ENCODE results near the gene KCNH5.

Gene KCNH5

GRCh38 chr14:62709773-62710172 lies 335.5 kb downstream of the KCNH5 start:
- no peaks in the 10 kb centered on the region for H3K4me1 Mint-ChIP-seq
- DNase-seq (ENCODE audit: low spot score in 2 of 2) (no peak), ATAC-seq (replicated peaks; ENCODE audit: extremely low read depth, poor library complexity, severe bottlenecking) (no peak)
- H3K9me3 Mint-ChIP-seq, result peaks cover 4% of the 10 kb centered on the region
- H3K36me3 Mint-ChIP-seq (ENCODE audit: insufficient read depth), result no peaks in the 10 kb centered on the region
- H3K4me3 Mint-ChIP-seq, result no peak overlapping the region
- H3K27ac Mint-ChIP-seq (ENCODE audit: low read depth), result no peak overlapping the region
- no peaks in the 10 kb centered on the region for H3K27me3 Mint-ChIP-seq

DNA sequence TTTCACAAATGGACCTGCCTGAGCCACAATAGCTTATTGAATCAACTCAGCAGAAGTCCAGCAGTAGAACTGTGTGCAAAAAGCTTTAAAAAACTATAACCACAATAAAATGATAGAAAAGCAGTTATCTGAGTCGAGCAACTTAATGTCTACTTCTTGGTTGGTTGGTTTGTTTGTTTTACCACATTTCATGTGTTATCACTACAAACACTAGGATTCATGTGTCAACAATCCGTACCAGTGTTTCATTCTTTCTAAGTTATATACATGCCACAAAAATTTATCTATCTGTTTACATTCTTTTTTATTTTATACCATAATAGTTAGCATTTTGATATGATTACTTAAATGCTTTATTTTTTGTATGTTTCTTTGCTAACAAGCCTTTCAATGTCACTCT lies 339.0 kb downstream of the KCNH5 start:
- Mint-ChIP-seq H3K27ac (ENCODE audit: low read depth) (no peak overlapping the region), H3K4me3 (no peak overlapping the region), H3K27me3 (no peaks in the 10 kb centered on the region), H3K4me1 (no peaks in the 10 kb centered on the region), H3K36me3 (ENCODE audit: insufficient read depth) (no peaks in the 10 kb centered on the region), H3K9me3 (peaks cover 11% of the 10 kb centered on the region)
- ATAC-seq (replicated peaks; ENCODE audit: extremely low read depth, poor library complexity, severe bottlenecking) (no peak), DNase-seq (ENCODE audit: low spot score in 2 of 2) (no peak)

- peaks cover 2% of the 10 kb centered on the region for H3K36me3 Mint-ChIP-seq (ENCODE audit: insufficient read depth)
- no peak for DNase-seq (ENCODE audit: low spot score in 2 of 2)
- ATAC-seq (replicated peaks; ENCODE audit: extremely low read depth, poor library complexity, severe bottlenecking), result no peak
- no peaks in the 10 kb centered on the region for H3K4me1 Mint-ChIP-seq
- no peaks in the 10 kb centered on the region for H3K9me3 Mint-ChIP-seq
- H3K4me3 Mint-ChIP-seq, result no peak overlapping the region
- no peak overlapping the region for H3K27ac Mint-ChIP-seq (ENCODE audit: low read depth)
- H3K27me3 Mint-ChIP-seq, result no peaks in the 10 kb centered on the region
Observed at GRCh38 chr14:62697461-62697860, 347.8 kb downstream of the KCNH5 start.

DNA sequence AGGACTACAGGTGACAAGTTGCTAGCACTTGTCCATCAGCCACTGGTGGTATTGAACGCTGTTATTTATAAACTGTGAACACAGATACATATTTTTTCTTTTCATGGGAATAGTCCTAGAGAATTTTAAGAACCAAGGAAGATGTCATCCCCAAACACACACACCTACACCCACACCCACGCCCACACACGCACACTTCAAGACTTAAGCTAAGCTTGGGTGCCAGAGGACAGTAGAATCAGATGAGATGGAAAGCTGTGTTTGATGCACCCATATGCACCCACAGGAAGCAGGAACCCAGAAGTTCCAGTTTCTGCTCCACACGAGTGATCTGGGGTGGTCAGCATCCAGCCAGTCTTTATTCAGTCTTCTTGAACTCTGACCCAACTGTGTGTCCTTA lies 348.3 kb downstream of the KCNH5 start:
- ATAC-seq (replicated peaks; ENCODE audit: extremely low read depth, poor library complexity, severe bottlenecking), result no peak
- no peaks in the 10 kb centered on the region for H3K9me3 Mint-ChIP-seq
- no peak overlapping the region for H3K4me3 Mint-ChIP-seq
- H3K36me3 Mint-ChIP-seq (ENCODE audit: insufficient read depth), result peaks cover 2% of the 10 kb centered on the region
- H3K27me3 Mint-ChIP-seq, result no peaks in the 10 kb centered on the region
- no peaks in the 10 kb centered on the region for H3K4me1 Mint-ChIP-seq
- H3K27ac Mint-ChIP-seq (ENCODE audit: low read depth), result no peak overlapping the region
- no peak for DNase-seq (ENCODE audit: low spot score in 2 of 2)

DNA sequence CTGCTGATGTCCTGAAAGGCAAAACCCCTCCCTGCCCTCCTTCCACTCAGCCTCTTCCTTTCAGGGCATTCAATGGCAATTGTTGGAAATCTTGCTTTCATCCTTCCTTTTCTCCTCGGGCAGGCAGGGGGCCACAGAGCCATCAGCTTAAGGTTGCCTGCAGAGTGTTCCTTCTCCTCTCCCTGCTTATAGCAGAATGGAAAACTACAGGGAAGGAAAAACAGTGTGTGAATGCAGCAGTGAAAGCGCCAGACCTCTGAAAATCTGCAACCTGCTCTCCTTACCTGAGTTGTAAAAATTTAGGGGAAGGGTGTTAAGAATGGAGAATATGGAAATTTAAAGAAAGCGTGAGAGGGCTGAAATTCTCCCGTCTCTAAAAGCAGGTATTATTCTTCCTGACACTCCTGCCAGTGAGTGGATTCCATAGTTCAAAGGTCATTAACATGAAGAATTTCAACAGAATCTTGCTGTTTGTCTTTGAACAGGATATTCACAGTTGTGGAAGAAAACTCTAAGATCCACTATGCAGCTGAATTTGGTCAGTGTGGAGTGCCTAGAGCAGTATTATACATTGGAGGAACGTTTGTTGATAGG lies 348.8 kb downstream of the KCNH5 start:
- no peak overlapping the region for H3K27ac Mint-ChIP-seq (ENCODE audit: low read depth)
- H3K27me3 Mint-ChIP-seq, result no peaks in the 10 kb centered on the region
- no peak overlapping the region for H3K4me3 Mint-ChIP-seq
- H3K36me3 Mint-ChIP-seq (ENCODE audit: insufficient read depth), result peaks cover 2% of the 10 kb centered on the region
- DNase-seq (ENCODE audit: low spot score in 2 of 2) (no peak), ATAC-seq (replicated peaks; ENCODE audit: extremely low read depth, poor library complexity, severe bottlenecking) (no peak)
- H3K9me3 Mint-ChIP-seq, result no peaks in the 10 kb centered on the region
- H3K4me1 Mint-ChIP-seq, result no peaks in the 10 kb centered on the region

- no peaks in the 10 kb centered on the region for H3K4me1 Mint-ChIP-seq
- no peak overlapping the region for H3K27ac Mint-ChIP-seq (ENCODE audit: low read depth)
- H3K4me3 Mint-ChIP-seq, result no peak overlapping the region
- H3K9me3 Mint-ChIP-seq, result no peaks in the 10 kb centered on the region
- no peaks in the 10 kb centered on the region for H3K27me3 Mint-ChIP-seq
- H3K36me3 Mint-ChIP-seq (ENCODE audit: insufficient read depth), result no peaks in the 10 kb centered on the region
- ATAC-seq (replicated peaks; ENCODE audit: extremely low read depth, poor library complexity, severe bottlenecking) (no peak), DNase-seq (ENCODE audit: low spot score in 2 of 2) (no peak)
Observed at GRCh38 chr14:62694075-62694474, 351.2 kb downstream of the KCNH5 start.

GRCh38 chr14:62692490-62693106 lies 352.7 kb downstream of the KCNH5 start:
- H3K27me3 Mint-ChIP-seq, result no peaks in the 10 kb centered on the region
- ATAC-seq (replicated peaks; ENCODE audit: extremely low read depth, poor library complexity, severe bottlenecking), result no peak

DNA sequence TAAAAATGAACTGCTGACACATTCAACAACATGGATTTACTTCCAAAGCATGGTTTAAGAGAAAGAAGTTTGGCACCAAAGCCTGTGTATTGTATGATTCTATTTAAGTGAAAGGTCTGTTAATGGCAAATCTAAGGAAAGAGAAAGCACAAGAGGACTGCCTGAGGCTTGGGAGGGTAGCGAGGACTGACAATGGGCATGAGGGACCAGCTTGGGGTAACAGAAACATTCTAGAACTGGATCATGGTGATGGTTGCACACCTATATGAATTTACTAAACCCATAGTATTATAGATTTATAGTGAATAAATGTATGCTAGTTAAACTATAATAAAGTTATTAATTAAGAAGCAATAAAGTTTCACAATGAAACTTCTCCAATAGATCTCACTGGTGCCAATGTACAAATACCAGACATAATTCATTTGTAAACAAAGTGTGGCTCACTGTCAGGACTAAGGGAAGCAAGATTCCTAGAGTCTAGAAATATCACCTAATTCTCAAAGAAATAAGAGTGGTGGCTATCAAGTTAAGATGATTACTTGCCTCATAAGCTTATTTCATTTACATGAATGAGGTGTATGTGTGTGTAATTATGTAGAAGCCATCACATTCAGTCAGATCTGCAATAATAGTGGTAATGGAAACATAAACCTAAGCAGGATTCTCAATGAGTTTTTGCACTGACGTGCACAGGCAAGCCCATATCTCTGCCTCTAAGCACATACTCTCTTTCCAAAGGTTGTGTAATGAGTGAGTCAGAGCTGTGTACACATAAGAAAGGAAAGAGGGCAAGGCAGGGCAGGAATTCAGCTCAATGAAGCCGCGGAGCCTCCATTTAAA lies 353.4 kb downstream of the KCNH5 start:
- ATAC-seq (replicated peaks; ENCODE audit: extremely low read depth, poor library complexity, severe bottlenecking) (no peak), DNase-seq (ENCODE audit: low spot score in 2 of 2) (no peak)
- H3K27me3 Mint-ChIP-seq, result no peaks in the 10 kb centered on the region
- no peak overlapping the region for H3K4me3 Mint-ChIP-seq
- H3K4me1 Mint-ChIP-seq, result no peaks in the 10 kb centered on the region
- H3K9me3 Mint-ChIP-seq, result no peaks in the 10 kb centered on the region
- no peak overlapping the region for H3K27ac Mint-ChIP-seq (ENCODE audit: low read depth)
- no peaks in the 10 kb centered on the region for H3K36me3 Mint-ChIP-seq (ENCODE audit: insufficient read depth)

More at GRCh38 chr14:62692490-62693106, 352.7 kb downstream of the KCNH5 start:
- Mint-ChIP-seq H3K4me1 (no peaks in the 10 kb centered on the region), H3K4me3 (no peak overlapping the region), H3K36me3 (ENCODE audit: insufficient read depth) (no peaks in the 10 kb centered on the region), H3K27ac (ENCODE audit: low read depth) (no peak overlapping the region), H3K9me3 (no peaks in the 10 kb centered on the region)
- DNase-seq (ENCODE audit: low spot score in 2 of 2), result no peak

- DNase-seq (ENCODE audit: low spot score in 2 of 2), result no peak
- no peaks in the 10 kb centered on the region for H3K4me1 Mint-ChIP-seq
- no peaks in the 10 kb centered on the region for H3K36me3 Mint-ChIP-seq (ENCODE audit: insufficient read depth)
- no peak overlapping the region for H3K27ac Mint-ChIP-seq (ENCODE audit: low read depth)
- no peaks in the 10 kb centered on the region for H3K9me3 Mint-ChIP-seq
- no peaks in the 10 kb centered on the region for H3K27me3 Mint-ChIP-seq
- no peak for ATAC-seq (replicated peaks; ENCODE audit: extremely low read depth, poor library complexity, severe bottlenecking)
- no peak overlapping the region for H3K4me3 Mint-ChIP-seq
Observed at GRCh38 chr14:62689733-62690132, 355.5 kb downstream of the KCNH5 start.

DNA sequence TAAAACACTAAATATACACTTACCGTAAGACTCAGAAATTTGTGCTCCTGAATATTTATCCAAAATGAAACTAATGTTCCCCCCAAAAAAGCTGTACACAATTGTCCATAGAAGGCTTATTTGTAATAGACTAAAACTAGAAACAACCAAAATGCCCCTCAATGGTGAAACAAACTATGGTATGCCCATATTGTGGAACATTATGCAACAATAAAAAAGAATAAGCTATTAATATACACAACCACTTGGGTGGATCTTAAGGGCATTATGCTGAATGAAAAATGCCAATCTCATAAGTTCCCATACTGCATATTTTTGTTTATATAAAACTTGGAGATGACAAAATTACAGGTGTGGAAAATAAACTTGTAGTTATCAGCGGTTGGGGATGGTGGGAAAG lies 357.4 kb downstream of the KCNH5 start:
- H3K4me3 Mint-ChIP-seq, result no peak overlapping the region
- H3K36me3 Mint-ChIP-seq (ENCODE audit: insufficient read depth), result no peaks in the 10 kb centered on the region
- no peaks in the 10 kb centered on the region for H3K27me3 Mint-ChIP-seq
- DNase-seq (ENCODE audit: low spot score in 2 of 2) (no peak), ATAC-seq (replicated peaks; ENCODE audit: extremely low read depth, poor library complexity, severe bottlenecking) (no peak)
- no peak overlapping the region for H3K27ac Mint-ChIP-seq (ENCODE audit: low read depth)
- H3K4me1 Mint-ChIP-seq, result no peaks in the 10 kb centered on the region
- no peaks in the 10 kb centered on the region for H3K9me3 Mint-ChIP-seq

GRCh38 chr14:62684376-62684775 lies 360.9 kb downstream of the KCNH5 start:
- Mint-ChIP-seq H3K4me3 (no peak overlapping the region), H3K27me3 (no peaks in the 10 kb centered on the region), H3K4me1 (no peaks in the 10 kb centered on the region), H3K27ac (ENCODE audit: low read depth) (no peak overlapping the region), H3K36me3 (ENCODE audit: insufficient read depth) (no peaks in the 10 kb centered on the region), H3K9me3 (peaks cover 7% of the 10 kb centered on the region)
- DNase-seq (ENCODE audit: low spot score in 2 of 2), result no peak
- ATAC-seq (replicated peaks; ENCODE audit: extremely low read depth, poor library complexity, severe bottlenecking), result no peak

GRCh38 chr14:62682208-62682607 lies 363.1 kb downstream of the KCNH5 start:
- Mint-ChIP-seq H3K4me1 (no peaks in the 10 kb centered on the region), H3K4me3 (no peak overlapping the region), H3K9me3 (peaks cover 7% of the 10 kb centered on the region), H3K27me3 (no peaks in the 10 kb centered on the region), H3K36me3 (ENCODE audit: insufficient read depth) (no peaks in the 10 kb centered on the region), H3K27ac (ENCODE audit: low read depth) (no peak overlapping the region)
- DNase-seq (ENCODE audit: low spot score in 2 of 2) (no peak), ATAC-seq (replicated peaks; ENCODE audit: extremely low read depth, poor library complexity, severe bottlenecking) (no peak)
